ENCODE measurements around the gene ATP5F1D.
"Not testable (repeated sequence)": the region's sequence is repeated elsewhere in the genome, so short reads cannot be mapped to it uniquely, and the experiment has no call there.

Gene ATP5F1D

GRCh38 chr19:1240925-1241324, 626 bp upstream of the ATP5F1D start:
- no peak for DNase-seq
- in situ Hi-C loops (cut with MboI; ENCODE audit: low pct_unique_long_range_greater_than_20kb, low sequenced_read_pairs) = no loop called here

- DNase-seq = peak; percentile 81
- in situ Hi-C loops (cut with MboI; ENCODE audit: low pct_unique_long_range_greater_than_20kb, low sequenced_read_pairs) = no loop called here
Measured at GRCh38 chr19:1243768-1244692, 2.5 kb downstream of the ATP5F1D start.

GRCh38 chr19:1244693-1245451, 3.3 kb downstream of the ATP5F1D start:
- DNase-seq = no peak
- in situ Hi-C loops (cut with MboI; ENCODE audit: low pct_unique_long_range_greater_than_20kb, low sequenced_read_pairs) = no loop called here

- no peak for DNase-seq
- in situ Hi-C loops (cut with MboI; ENCODE audit: low pct_unique_long_range_greater_than_20kb, low sequenced_read_pairs) = no loop called here
Measured at GRCh38 chr19:1245494-1246264, 4.1 kb downstream of the ATP5F1D start.

- DNase-seq; in situ Hi-C loops (cut with MboI; ENCODE audit: low pct_unique_long_range_greater_than_20kb, low sequenced_read_pairs): not testable (repeated sequence)
Measured at GRCh38 chr19:1246265-1247087, 4.9 kb downstream of the ATP5F1D start.

GRCh38 chr19:1247748-1248138, 6.2 kb downstream of the ATP5F1D start:
- no peak for DNase-seq
- in situ Hi-C loops (cut with MboI; ENCODE audit: low pct_unique_long_range_greater_than_20kb, low sequenced_read_pairs) = no loop called here

- in situ Hi-C loops (cut with MboI; ENCODE audit: low pct_unique_long_range_greater_than_20kb, low sequenced_read_pairs) = no loop called here
- DNase-seq = peak; percentile 41
Measured at GRCh38 chr19:1248139-1248785, 6.7 kb downstream of the ATP5F1D start, which contains the start of gene MIDN. TSS of gene MIDN (plus strand) at chr19:1248583. CDS start at chr19:1250297, 1,714 bp downstream.

- DNase-seq = peak; percentile 71
- in situ Hi-C loops (cut with MboI; ENCODE audit: low pct_unique_long_range_greater_than_20kb, low sequenced_read_pairs) = no loop called here
Measured at GRCh38 chr19:1248786-1249297, 7.3 kb downstream of the ATP5F1D start.

- peak; percentile 93 for DNase-seq
- in situ Hi-C loops (cut with MboI; ENCODE audit: low pct_unique_long_range_greater_than_20kb, low sequenced_read_pairs) = no loop called here
Measured at GRCh38 chr19:1249298-1249989, 7.9 kb downstream of the ATP5F1D start.

- in situ Hi-C loops (cut with MboI; ENCODE audit: low pct_unique_long_range_greater_than_20kb, low sequenced_read_pairs) = no loop called here
- no peak for DNase-seq
Measured at GRCh38 chr19:1249990-1250436, 8.5 kb downstream of the ATP5F1D start.

GRCh38 chr19:1250437-1251260, 9.1 kb downstream of the ATP5F1D start:
- in situ Hi-C loops (cut with MboI; ENCODE audit: low pct_unique_long_range_greater_than_20kb, low sequenced_read_pairs) = no loop called here
- peak; percentile 47 for DNase-seq

GRCh38 chr19:1251330-1252220, 10.0 kb downstream of the ATP5F1D start:
- peak; percentile 86 for DNase-seq
- in situ Hi-C loops (cut with MboI; ENCODE audit: low pct_unique_long_range_greater_than_20kb, low sequenced_read_pairs) = no loop called here

GRCh38 chr19:1252221-1252820, 10.8 kb downstream of the ATP5F1D start:
- peak; percentile 89 for DNase-seq
- in situ Hi-C loops (cut with MboI; ENCODE audit: low pct_unique_long_range_greater_than_20kb, low sequenced_read_pairs) = no loop called here

GRCh38 chr19:1252821-1253513, 11.4 kb downstream of the ATP5F1D start:
- DNase-seq = peak; percentile 77
- in situ Hi-C loops (cut with MboI; ENCODE audit: low pct_unique_long_range_greater_than_20kb, low sequenced_read_pairs) = no loop called here

Data from KBM-7 (cell line).